Astrocyte (in vitro differentiated cells and primary cell): ENCODE data around the gene C1orf87. TPM values are rescaled to one million over a fixed set of nuclear protein-coding genes. Genes with fewer than 3 reads are reported as not detected.

Experiments
- DNase-seq: peaks from one replicate; pipeline ENCODE4 v3.0.0-alpha.2; 2010; ENCODE audit warnings: low read depth
- FAIRE-seq: peaks from 2 replicates; lab custom pipeline; 2011; peaks lifted over from hg19 to GRCh38; lab: Jason Lieb, UNC
- H2AFZ ChIP-seq: 2 replicates; pipeline ENCODE4 v1.6.0; 2012; ENCODE audit warnings: low read depth, low read length, inconsistent platforms
- H3K27ac ChIP-seq: 2 replicates; pipeline ENCODE4 v1.5.1; 2011; ENCODE audit warnings: low read depth, low read length, inconsistent platforms
- H3K27me3 ChIP-seq: 2 replicates; pipeline ENCODE4 v1.6.0; 2011; ENCODE audit warnings: low read length, inconsistent platforms; ENCODE audit not compliant: insufficient read depth
- H3K36me3 ChIP-seq: 2 replicates; pipeline ENCODE4 v1.5.1; 2011; ENCODE audit warnings: low read length, inconsistent platforms; ENCODE audit not compliant: insufficient read depth
- H3K4me1 ChIP-seq: 2 replicates; pipeline ENCODE4 v1.5.1; 2011; ENCODE audit warnings: low read length, inconsistent platforms; ENCODE audit not compliant: insufficient read depth
- H3K4me2 ChIP-seq: 2 replicates; pipeline ENCODE4 v1.6.0; 2012; ENCODE audit warnings: low read length, inconsistent platforms
- H3K4me3 ChIP-seq: 2 replicates; pipeline ENCODE4 v1.5.1; 2011; ENCODE audit warnings: low read depth, mild to moderate bottlenecking, low read length, inconsistent platforms; ENCODE audit not compliant: insufficient read depth
- H3K79me2 ChIP-seq: 2 replicates; pipeline ENCODE4 v1.6.0; 2012; ENCODE audit warnings: mild to moderate bottlenecking, low read length, inconsistent platforms; ENCODE audit not compliant: insufficient read depth
- H3K9ac ChIP-seq: 2 replicates; pipeline ENCODE4 v1.6.0; 2012; ENCODE audit warnings: mild to moderate bottlenecking, low read length, inconsistent platforms
- H3K9me3 ChIP-seq: 2 replicates; pipeline ENCODE4 v1.5.1; 2012; ENCODE audit warnings: low read depth, mild to moderate bottlenecking, low read length, inconsistent platforms; ENCODE audit not compliant: insufficient read depth
- H4K20me1 ChIP-seq: 2 replicates; pipeline ENCODE4 v1.6.0; 2012; ENCODE audit warnings: low read length, inconsistent platforms; ENCODE audit not compliant: insufficient read depth
- H3K27ac Mint-ChIP-seq: one replicate; pipeline ENCODE4 v1.8.0; 2021; ENCODE audit warnings: mild to moderate bottlenecking, mixed read lengths; ENCODE audit not compliant: unreplicated experiment
- H3K27me3 Mint-ChIP-seq: one replicate; pipeline ENCODE4 v1.8.0; 2021; ENCODE audit warnings: low read depth, mixed read lengths; ENCODE audit not compliant: unreplicated experiment
- H3K36me3 Mint-ChIP-seq: one replicate; pipeline ENCODE4 v1.8.0; 2021; ENCODE audit warnings: low read depth, mixed read lengths; ENCODE audit not compliant: unreplicated experiment
- H3K4me1 Mint-ChIP-seq: one replicate; pipeline ENCODE4 v1.8.0; 2021; ENCODE audit warnings: low read depth, mixed read lengths; ENCODE audit not compliant: unreplicated experiment
- H3K4me3 Mint-ChIP-seq: one replicate; pipeline ENCODE4 v1.8.0; 2021; ENCODE audit warnings: mild to moderate bottlenecking, moderate library complexity, mixed read lengths; ENCODE audit not compliant: unreplicated experiment
- H3K9me3 Mint-ChIP-seq: one replicate; pipeline ENCODE4 v1.8.0; 2021; ENCODE audit warnings: mild to moderate bottlenecking, mixed read lengths; ENCODE audit not compliant: unreplicated experiment
- CTCF ChIP-seq: IDR thresholded peaks from 2 replicates; pipeline ENCODE4 v1.5.1; 2011; ENCODE audit warnings: low read depth, mild to moderate bottlenecking, inconsistent platforms, low read length, moderate library complexity; ENCODE audit not compliant: insufficient read depth
- EZH2 ChIP-seq: IDR thresholded peaks from 2 replicates; pipeline ENCODE4 v1.6.1; 2012; ENCODE audit warnings: mild to moderate bottlenecking, low read length, inconsistent platforms; ENCODE audit not compliant: insufficient read depth
- total RNA-seq: library from RNA; stranded (reverse); gene quantifications from 2 replicates; pipeline ENCODE4 v1.2.1, GENCODE V29; 2021

C1orf87 gene
- total RNA-seq, 1 donor from 2014 or later, result not detected

- DNase-seq, result no peak
- no peaks in the 10 kb centered on the region for H3K36me3 Mint-ChIP-seq
- H3K4me1 ChIP-seq, result peaks cover 15% of the 10 kb centered on the region
- no peaks in the 10 kb centered on the region for H3K79me2 ChIP-seq
- no peaks in the 10 kb centered on the region for H3K27me3 ChIP-seq
- H3K27ac Mint-ChIP-seq, result no peak overlapping the region
- H3K27me3 Mint-ChIP-seq, result no peaks in the 10 kb centered on the region
- peaks cover 11% of the 10 kb centered on the region for H3K4me1 Mint-ChIP-seq
- no peak overlapping the region for H3K4me3 Mint-ChIP-seq
- H3K4me2 ChIP-seq, result no peak overlapping the region
- H3K36me3 ChIP-seq, result no peaks in the 10 kb centered on the region
- FAIRE-seq, result no peak
- H3K9me3 Mint-ChIP-seq, result no peaks in the 10 kb centered on the region
- no peaks in the 10 kb centered on the region for H3K9me3 ChIP-seq
- H3K4me3 ChIP-seq, result no peak overlapping the region
- TF ChIP-seq CTCF, result no peak
- TF ChIP-seq EZH2, result no peak
- H2AFZ ChIP-seq, result no peak overlapping the region
- H3K27ac ChIP-seq, result no peak overlapping the region
- no peak overlapping the region for H3K9ac ChIP-seq
- no peaks in the 10 kb centered on the region for H4K20me1 ChIP-seq
These were observed 72.9 kb downstream of the C1orf87 start for GRCh38 chr1:60000625-60001024.

- H3K4me1 Mint-ChIP-seq, result peaks cover 17% of the 10 kb centered on the region
These were observed 73.8 kb downstream of the C1orf87 start for GRCh38 chr1:59999746-60000145.

More at GRCh38 chr1:59999746-60000145, 73.8 kb downstream of the C1orf87 start:
- H3K27me3 ChIP-seq, result no peaks in the 10 kb centered on the region
- Mint-ChIP-seq H3K27ac (no peak overlapping the region), H3K27me3 (no peaks in the 10 kb centered on the region), H3K4me3 (no peak overlapping the region), H3K36me3 (no peaks in the 10 kb centered on the region), H3K9me3 (no peaks in the 10 kb centered on the region)
- FAIRE-seq, result no peak
- no peaks in the 10 kb centered on the region for H4K20me1 ChIP-seq
- no peak for DNase-seq
- no peak overlapping the region for H2AFZ ChIP-seq
- no peaks in the 10 kb centered on the region for H3K36me3 ChIP-seq
- peaks cover 20% of the 10 kb centered on the region for H3K4me1 ChIP-seq
- H3K27ac ChIP-seq, result no peak overlapping the region
- H3K4me3 ChIP-seq, result no peak overlapping the region
- TF ChIP-seq CTCF (no peak), EZH2 (no peak)
- no peaks in the 10 kb centered on the region for H3K9me3 ChIP-seq
- H3K79me2 ChIP-seq, result no peaks in the 10 kb centered on the region
- H3K4me2 ChIP-seq, result no peak overlapping the region
- H3K9ac ChIP-seq, result no peak overlapping the region
